Adrenal gland (tissue), 5 donors: ENCODE data around the gene LAMTOR2.

Experiments used
- CTCF ChIP-seq, 6 experiments: fragments of 450-650 bp in 4 of 6; fragments of 200-600 bp in 2 of 6; sonication (generic) in 1 of 6; IDR thresholded peaks; 1 replicate in 5 of 6; 2 replicates in 1 of 6; pipeline versions ENCODE4 v1.5.1 to v1.8.0; 2016 to 2021; ENCODE audit warnings: antibody characterized with exemption in 6 of 6, mild to moderate bottlenecking in 2 of 6, moderate library complexity in 1 of 6
- POLR2A ChIP-seq, 2 donors: fragments of 450-650 bp; IDR thresholded peaks; one replicate each; pipeline ENCODE4 v1.6.1; 2017; ENCODE audit warnings: antibody characterized with exemption in 2 of 2, mild to moderate bottlenecking in 2 of 2, moderate library complexity in 1 of 2
- donor health status: DM: no; HTN: no; CAD: no.

- TF ChIP-seq CTCF (IDR thresholded peaks at IDR 0.05) (no peak), POLR2A (IDR thresholded peaks at IDR 0.05) (no peak)
Observed at GRCh38 chr1:156063997-156064285, 9.4 kb downstream of the LAMTOR2 start.
